GM20000 (cell line): Measurements from ENCODE around the gene UGT2B28.
A peak's percentile ranks its signal among the peaks of the same experiment; 100 is the strongest.
"Not testable (repeated sequence)": the region's sequence is repeated elsewhere in the genome, so short reads cannot be mapped to it uniquely, and the experiment has no call there.

ENCODE experiments used
- DNase-seq: peaks from one replicate; pipeline ENCODE4 v3.0.0; 2012; ENCODE audit warnings: low spot score
- TF ChIP-seq, protein P1 (sequence below): IDR thresholded peaks from 2 replicates; pipeline ENCODE4 v1.5.1; 2012; ENCODE audit warnings: mild to moderate bottlenecking, control low read depth; ENCODE audit errors: extremely low read depth, missing control alignments

UGT2B28 gene

DNA sequence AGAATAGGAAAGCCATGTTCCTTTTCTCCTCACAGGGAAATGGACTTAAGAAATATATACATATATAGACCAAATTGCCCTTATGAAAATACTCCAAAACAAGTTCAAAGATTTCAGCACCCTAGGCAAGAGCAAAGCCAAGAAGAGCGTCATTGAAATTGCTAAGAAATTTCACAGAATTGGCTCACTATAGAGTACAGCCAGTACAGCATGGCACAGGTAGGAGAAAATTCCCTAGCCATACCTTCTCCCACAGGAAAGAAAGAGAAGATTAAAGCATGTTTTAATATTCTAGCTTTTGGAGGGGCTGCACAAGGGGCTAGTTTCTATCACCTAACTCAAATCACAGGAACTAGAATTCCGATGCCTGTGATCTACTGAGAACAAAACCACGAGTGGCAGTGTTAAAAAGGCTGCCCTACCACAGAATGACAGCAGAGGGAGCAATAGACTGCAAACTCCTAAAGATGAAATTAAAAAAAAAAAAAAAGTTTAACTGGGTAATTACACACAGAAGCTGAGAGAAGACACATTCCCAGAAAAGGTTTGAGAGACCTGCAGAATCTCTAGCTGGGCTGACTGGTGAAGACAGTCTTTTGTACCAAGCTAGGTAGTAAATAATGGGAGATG lies 37.5 kb downstream of the UGT2B28 start:
- not testable (repeated sequence) for DNase-seq

DNA sequence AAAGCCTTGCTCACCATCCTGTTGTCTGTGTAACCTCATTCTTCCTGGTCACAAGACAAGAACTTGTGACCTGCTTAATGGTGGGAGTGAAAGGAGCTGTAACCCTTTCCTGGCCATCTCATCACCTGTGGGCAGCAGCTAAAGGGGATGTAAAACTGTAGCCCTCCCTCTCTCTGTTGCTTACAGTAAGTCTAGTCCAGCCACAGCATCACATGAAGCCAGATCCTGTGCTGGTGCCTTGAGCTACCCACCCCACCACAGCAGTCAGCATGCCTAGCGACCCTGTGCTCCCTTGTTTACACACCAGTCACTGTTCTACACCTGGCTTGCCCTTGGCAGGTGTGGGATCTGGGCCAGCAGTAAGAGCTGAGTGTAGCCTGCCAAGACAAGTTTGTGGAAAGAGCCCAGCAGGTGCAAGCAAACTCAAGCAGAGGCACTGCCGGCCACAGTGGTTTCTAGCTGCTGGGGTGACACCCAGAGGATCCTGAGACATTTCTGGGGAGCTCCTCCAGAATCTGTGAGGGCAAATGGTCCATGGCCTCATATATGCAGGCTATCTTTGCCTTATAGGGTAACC lies 41.0 kb downstream of the UGT2B28 start:
- TF ChIP-seq, protein P1, sequence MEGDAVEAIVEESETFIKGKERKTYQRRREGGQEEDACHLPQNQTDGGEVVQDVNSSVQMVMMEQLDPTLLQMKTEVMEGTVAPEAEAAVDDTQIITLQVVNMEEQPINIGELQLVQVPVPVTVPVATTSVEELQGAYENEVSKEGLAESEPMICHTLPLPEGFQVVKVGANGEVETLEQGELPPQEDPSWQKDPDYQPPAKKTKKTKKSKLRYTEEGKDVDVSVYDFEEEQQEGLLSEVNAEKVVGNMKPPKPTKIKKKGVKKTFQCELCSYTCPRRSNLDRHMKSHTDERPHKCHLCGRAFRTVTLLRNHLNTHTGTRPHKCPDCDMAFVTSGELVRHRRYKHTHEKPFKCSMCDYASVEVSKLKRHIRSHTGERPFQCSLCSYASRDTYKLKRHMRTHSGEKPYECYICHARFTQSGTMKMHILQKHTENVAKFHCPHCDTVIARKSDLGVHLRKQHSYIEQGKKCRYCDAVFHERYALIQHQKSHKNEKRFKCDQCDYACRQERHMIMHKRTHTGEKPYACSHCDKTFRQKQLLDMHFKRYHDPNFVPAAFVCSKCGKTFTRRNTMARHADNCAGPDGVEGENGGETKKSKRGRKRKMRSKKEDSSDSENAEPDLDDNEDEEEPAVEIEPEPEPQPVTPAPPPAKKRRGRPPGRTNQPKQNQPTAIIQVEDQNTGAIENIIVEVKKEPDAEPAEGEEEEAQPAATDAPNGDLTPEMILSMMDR, result no peak
- DNase-seq, result no peak

More for the DNA sequence above, 37.5 kb downstream of the UGT2B28 start:
- TF ChIP-seq, protein P1, result peak; percentile 22

DNA sequence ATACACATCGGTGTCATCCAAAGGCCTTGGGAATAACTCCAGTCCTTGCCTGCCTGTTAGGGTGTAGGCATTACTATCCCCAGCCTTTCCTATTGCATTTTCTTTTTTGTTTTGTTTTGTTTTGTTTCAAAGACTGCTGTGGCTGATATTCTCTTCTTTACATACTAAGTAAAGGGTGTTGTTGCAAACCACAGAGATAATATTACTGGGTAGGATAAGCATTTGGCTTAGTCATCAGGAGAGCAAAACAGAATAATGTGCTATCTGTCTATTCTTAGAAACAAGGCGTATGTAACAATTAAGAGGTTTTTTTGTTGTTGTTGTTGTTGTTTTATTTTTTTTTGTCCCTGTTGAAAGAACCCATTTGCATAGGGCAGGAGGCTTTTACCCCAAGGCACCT lies 41.8 kb downstream of the UGT2B28 start:
- TF ChIP-seq, protein P1, result no peak
- DNase-seq, result no peak

DNA sequence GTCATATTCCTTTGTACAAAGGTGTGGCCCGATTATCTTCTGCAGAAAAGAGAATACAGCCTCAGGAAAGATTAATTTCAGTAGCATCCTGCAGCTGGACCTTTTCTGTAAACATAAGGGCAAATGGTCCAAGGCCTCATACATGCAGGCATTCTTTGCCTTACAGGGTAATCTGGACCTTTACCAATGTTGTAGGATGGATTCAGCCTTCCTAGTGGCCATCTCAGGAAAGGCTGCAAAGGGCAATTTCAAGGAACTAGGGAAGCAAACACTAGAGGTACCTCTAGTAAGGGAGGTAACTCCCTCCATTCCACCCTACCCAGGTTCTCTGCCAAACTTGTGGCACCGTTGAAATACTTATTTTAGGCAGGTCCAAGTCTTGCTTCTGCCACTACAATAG lies 43.0 kb downstream of the UGT2B28 start:
- TF ChIP-seq, protein P1, result no peak
- DNase-seq, result no peak

DNA sequence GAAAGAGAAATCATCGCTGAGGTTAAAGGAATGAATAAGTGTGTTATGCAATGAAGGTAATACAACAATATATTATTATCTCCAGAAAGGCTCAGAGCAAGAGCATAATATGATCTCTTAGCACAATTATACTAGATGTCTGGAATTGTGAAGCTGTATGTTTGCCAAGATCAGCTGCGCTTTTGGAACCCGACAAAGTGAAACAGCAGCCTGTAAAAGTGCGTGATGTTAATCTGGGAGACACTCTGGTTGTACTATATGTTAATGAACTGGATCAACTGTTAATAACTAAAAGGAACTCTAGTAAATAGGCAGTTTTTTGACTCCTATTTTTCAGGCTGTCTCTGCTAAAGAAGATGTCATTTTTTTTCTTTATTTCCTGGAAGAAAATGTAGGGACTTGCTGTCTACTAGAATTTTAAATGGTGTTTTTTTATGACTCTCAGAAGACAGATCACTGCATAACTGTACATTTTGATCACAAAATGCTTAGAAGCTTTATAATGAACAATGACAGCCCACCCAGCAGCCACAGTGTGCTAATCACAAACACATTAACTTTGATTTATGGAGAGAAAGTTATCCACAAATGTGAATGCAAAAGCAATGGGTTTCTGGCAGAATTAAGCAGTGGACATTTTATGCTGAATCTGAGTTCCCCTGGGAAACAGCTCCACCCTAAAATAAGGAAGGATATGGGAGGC lies 50.2 kb downstream of the UGT2B28 start:
- TF ChIP-seq, protein P1, result no peak
- no peak for DNase-seq

DNA sequence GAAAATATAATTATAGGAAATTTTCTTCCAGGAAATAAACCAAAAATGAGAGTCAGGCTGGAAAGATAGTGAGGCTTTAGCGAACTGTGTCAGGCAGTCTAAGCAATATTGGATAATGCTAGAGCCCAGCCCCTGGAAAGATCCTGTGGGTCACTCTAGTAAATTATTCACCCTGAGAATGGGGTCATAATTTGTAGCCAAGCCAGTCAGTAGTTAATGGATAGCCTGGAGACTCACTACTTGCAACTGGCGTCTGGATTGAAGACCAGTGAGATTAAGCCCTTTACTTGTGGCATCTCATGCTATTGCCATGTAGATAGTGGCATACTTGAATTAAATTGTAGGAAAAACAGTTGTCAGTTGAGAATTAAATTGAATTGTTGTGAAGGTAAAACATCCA lies 51.0 kb downstream of the UGT2B28 start:
- DNase-seq, result not testable (repeated sequence)

DNA sequence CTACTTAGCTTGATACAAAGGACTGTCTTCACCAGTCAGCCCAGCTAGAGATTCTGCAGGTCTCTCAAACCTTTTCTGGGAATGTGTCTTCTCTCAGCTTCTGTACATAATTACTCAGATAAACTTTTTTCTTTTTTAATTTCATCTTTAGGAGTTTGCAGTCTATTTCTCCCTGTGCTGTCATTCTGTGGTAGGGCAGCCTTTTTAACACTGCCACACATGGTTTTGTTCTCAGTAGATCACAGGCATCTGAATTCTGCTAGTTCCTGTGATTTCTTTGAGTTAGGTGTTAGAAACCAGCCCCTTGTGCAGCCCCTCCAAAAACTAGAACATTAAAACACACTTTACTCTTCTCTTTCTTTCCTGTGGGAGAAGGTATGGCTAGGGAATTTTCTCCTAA lies 55.2 kb downstream of the UGT2B28 start:
- not testable (repeated sequence) for DNase-seq

DNA sequence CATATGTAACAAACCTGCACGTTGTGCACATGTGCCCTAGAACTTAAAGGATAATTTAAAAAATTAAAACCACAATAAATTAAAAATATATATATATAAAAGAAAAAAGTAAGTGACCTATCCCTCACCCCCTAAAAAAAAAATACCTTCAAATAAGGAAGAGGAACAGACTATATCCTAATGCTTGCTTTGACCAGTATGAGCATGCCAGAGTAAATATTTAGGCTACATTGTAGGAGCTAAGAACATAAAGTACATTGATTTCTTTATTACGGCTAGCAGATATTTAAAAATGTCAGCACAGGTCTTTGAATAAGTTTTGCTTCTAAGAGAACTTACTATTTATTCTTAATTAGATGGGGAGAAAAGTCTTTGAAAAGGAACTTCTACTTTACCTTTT lies 62.8 kb downstream of the UGT2B28 start:
- DNase-seq, result not testable (repeated sequence)

DNA sequence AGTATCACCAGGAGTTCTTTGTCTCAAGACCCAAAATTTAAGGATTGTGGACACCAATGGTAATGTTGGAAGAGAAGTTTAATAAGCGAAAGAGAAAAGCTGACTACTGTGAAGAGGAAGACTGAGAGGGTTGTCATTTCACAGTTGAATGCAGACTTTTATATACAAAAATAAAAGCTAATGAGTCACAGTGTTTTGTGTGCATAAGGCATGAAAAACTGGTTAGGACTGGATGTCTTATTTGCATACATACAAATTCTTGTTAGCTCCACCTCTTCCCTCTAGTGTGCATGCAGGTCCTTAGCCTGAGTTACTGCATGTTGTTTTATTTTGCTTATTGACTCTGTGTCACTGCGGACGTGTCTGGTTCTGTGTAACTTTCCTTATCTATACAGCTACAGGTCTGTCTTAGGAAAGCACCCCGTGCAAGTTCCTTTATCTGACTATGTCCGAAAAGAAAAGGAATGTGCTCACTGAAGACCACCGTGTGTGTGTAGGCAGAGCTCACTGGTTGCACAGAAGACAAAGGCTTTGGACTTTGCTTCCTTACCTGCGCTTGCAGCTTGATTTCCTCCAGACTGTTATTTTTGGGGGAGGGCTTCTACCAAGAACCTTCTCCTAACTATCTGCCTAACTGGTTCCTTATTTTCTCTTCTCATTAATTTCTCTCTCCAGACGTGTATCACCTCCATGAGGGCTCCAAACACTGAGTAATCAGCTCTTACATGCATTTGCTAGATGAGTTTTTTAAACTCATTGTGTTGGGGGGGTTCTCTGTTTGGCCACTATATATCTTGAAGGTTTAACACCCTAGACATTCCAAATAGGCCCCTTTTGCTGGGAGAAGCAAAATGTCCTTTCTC lies 63.5 kb downstream of the UGT2B28 start:
- DNase-seq, result not testable (repeated sequence)
